ENCODE data around the gene CCS.
"Not testable (repeated sequence)": the region's sequence is repeated elsewhere in the genome, so short reads cannot be mapped to it uniquely, and the experiment has no call there.

Gene CCS

GRCh38 chr11:66592457-66593302 lies at the start of gene CCS, which contains the start of gene CCDC87:
TSS of gene CCS (plus strand) at chr11:66593185. CDS start at chr11:66593262, 77 bp downstream.
TSS of gene CCDC87 (minus strand) at chr11:66593063. CDS start at chr11:66593015, 48 bp downstream.
- Histone ChIP-seq H3K36me3 (no peaks in the 10 kb centered on the region), H3K4me3 (ENCODE audit: low read depth in 1 of 2, low read length in 1 of 2) (peak within 1 kb of the TSS; percentile 88 to 94), H3K9me3 (no peaks in the 10 kb centered on the region), H3K27ac (peak within 1 kb of the TSS; percentile 86), H3K4me1 (ENCODE audit: control insufficient read depth in 1 of 2, insufficient read depth in 1 of 2, low read depth in 1 of 2, low read length in 1 of 2) (peaks cover 15 to 19% of the 10 kb centered on the region in 2 experiments), H3K27me3 (no peaks in the 10 kb centered on the region)
- TF ChIP-seq CTCF (IDR thresholded peaks at IDR 0.05): peak; percentile 93

- Histone ChIP-seq H3K4me1 (ENCODE audit: control insufficient read depth in 1 of 2, insufficient read depth in 1 of 2, low read depth in 1 of 2, low read length in 1 of 2) (peaks cover 30 to 35% of the 10 kb centered on the region in 2 experiments), H3K27me3 (peaks cover 23% of the 10 kb centered on the region), H3K27ac (peak overlapping the region; percentile 46), H3K36me3 (peaks cover 16% of the 10 kb centered on the region), H3K9me3 (no peaks in the 10 kb centered on the region), H3K4me3 (ENCODE audit: low read depth in 1 of 2, low read length in 1 of 2) (peak overlapping the region in 1 of 2 experiments; percentile 30)
- TF ChIP-seq CTCF (IDR thresholded peaks at IDR 0.05): no peak
These were observed 49.5 kb upstream of the CCS start for GRCh38 chr11:66543263-66544107.

- H3K27ac ChIP-seq: peak overlapping the region; percentile 83
- H3K27me3 ChIP-seq: peaks cover 32% of the 10 kb centered on the region
- not testable (repeated sequence) for H3K9me3 ChIP-seq, H3K36me3 ChIP-seq
- peak overlapping the region; percentile 84 to 86 for H3K4me3 ChIP-seq (ENCODE audit: low read depth in 1 of 2, low read length in 1 of 2)
- H3K4me1 ChIP-seq (ENCODE audit: control insufficient read depth in 1 of 2, insufficient read depth in 1 of 2, low read depth in 1 of 2, low read length in 1 of 2): peaks cover 30 to 35% of the 10 kb centered on the region in 2 experiments
These were observed 48.0 kb upstream of the CCS start for GRCh38 chr11:66544952-66545351.

GRCh38 chr11:66545701-66546367 lies 47.2 kb upstream of the CCS start, which contains the start of gene ZDHHC24:
TSS of gene ZDHHC24 (minus strand) at chr11:66546048. CDS start at chr11:66546003, 45 bp downstream.
- H3K4me3 ChIP-seq (ENCODE audit: low read depth in 1 of 2, low read length in 1 of 2): peak within 1 kb of the TSS; percentile 84 to 86
- peaks cover 32% of the 10 kb centered on the region for H3K27me3 ChIP-seq
- H3K27ac ChIP-seq: peak within 1 kb of the TSS; percentile 83
- H3K4me1 ChIP-seq (ENCODE audit: control insufficient read depth in 1 of 2, insufficient read depth in 1 of 2, low read depth in 1 of 2, low read length in 1 of 2): peaks cover 30 to 35% of the 10 kb centered on the region in 2 experiments
- H3K36me3 ChIP-seq: no peaks in the 10 kb centered on the region
- H3K9me3 ChIP-seq: no peaks in the 10 kb centered on the region
- peak; percentile 45 for TF ChIP-seq CTCF (IDR thresholded peaks at IDR 0.05)

- H3K27me3 ChIP-seq: peaks cover 32% of the 10 kb centered on the region
- no peaks in the 10 kb centered on the region for H3K9me3 ChIP-seq
- TF ChIP-seq CTCF (IDR thresholded peaks at IDR 0.05): no peak
- no peaks in the 10 kb centered on the region for H3K36me3 ChIP-seq
- H3K4me1 ChIP-seq (ENCODE audit: control insufficient read depth in 1 of 2, insufficient read depth in 1 of 2, low read depth in 1 of 2, low read length in 1 of 2): peaks cover 30 to 35% of the 10 kb centered on the region in 2 experiments
- peak within 1 kb of the TSS; percentile 84 to 86 for H3K4me3 ChIP-seq (ENCODE audit: low read depth in 1 of 2, low read length in 1 of 2)
- H3K27ac ChIP-seq: peak within 1 kb of the TSS; percentile 83
These were observed 46.5 kb upstream of the CCS start, which contains the start of gene ACTN3 for GRCh38 chr11:66546368-66546965. TSS of gene ACTN3 (plus strand) at chr11:66546903. CDS start at chr11:66546938, 35 bp downstream.

Measured in neutrophil (primary cell).